SH-SY5Y (cell line): Measurements from ENCODE around the gene CACNG8.

Experiments used
- GATA2 ChIP-seq: IDR thresholded peaks from 2 replicates; pipeline ENCODE4 v1.6.1; 2011; ENCODE audit warnings: mild to moderate bottlenecking, low read depth, low read length
- GATA3 ChIP-seq: IDR thresholded peaks from 2 replicates; pipeline ENCODE4 v1.6.1; 2011; ENCODE audit warnings: low read depth, mild to moderate bottlenecking, low read length, moderate library complexity

- TF ChIP-seq GATA2 = no peak
- no peak for TF ChIP-seq GATA3
These were observed 17.8 kb upstream of the CACNG8 start for GRCh38 chr19:53944933-53945332.
